GM18499 (cell line): ENCODE results near the gene C3orf52.

Source experiments
- ATAC-seq: cut with Tn5 transposase; IDR thresholded peaks from one replicate; pipeline ENCODE4 v1.9.1; 2021; ENCODE audit warnings: moderate number of reproducible peaks; ENCODE audit not compliant: insufficient read depth, unreplicated experiment

Gene C3orf52

DNA sequence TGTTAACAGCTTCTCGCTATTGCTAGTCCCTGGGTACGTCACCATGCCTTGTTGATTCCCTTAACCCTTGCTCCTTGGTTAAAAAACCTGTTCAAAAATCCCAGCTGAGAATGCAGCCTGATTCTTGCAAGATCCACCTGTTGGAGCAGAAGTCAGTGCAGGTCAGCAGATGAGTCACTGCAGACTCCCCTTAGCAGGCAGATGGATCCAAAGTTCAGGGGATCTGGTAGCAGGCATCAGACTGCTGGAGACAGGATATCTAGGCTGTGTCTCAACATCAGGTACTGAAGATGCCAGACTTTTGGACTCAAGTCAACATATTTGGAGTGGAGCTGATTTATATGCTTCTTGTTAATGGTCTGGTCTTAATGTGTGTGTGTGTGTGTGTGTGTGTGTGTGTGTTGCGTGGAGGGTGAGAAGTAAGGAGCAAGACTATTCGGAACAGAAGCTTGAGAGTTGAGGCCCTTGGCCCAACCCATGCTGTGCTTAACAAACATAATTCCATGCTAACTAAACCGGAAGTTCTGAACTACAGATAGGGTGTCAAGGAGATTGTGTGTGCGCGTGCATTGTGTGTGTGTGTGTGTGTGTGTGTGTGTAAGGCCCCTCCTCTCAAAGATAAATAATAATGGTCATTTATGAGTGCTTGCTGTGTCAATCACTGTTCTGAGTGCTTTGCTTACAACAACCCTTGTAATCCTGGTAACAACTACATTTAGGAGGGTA lies 1.0 kb upstream of the C3orf52 start:
- no peak for ATAC-seq

DNA sequence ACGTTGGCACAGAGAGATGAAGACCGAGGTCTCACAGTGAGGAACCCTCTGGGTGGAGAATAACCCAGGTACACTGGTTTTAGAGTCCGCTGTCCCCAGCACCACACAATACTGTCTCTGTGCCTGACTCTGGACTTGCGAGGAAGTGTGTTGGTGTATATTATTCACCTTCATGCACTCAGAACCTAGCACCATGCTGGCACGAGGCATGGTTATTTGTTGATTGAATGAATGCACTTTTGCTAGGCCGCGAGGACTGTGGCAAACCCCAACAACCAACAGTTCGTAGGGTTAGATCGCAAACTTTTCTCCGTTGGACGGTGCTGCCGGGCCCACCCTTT lies 484 bp upstream of the C3orf52 start:
- no peak for ATAC-seq

GRCh38 chr3:112086875-112087524 lies 811 bp downstream of the C3orf52 start:
- ATAC-seq: no peak

GRCh38 chr3:112087746-112088145 lies 1.6 kb downstream of the C3orf52 start:
- no peak for ATAC-seq

DNA sequence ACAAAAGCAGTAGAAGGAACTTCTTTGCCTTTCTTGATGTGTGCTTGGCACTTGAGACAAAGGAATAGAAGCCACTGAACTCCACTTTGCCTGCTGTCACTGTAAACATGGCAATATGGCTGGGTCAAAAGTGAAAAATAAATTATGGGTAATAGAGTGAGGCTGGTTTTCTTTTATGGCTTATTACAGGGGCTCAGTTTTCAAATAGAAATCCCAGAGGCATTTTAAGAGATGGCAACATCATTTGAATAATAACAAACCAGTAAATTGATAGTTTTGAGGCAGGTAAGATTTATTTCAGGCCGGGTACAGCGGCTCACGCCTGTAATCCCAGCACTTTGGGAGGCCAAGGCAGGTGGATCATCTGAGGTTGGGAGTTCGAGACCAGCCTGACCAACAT lies 2.8 kb downstream of the C3orf52 start:
- no peak for ATAC-seq

DNA sequence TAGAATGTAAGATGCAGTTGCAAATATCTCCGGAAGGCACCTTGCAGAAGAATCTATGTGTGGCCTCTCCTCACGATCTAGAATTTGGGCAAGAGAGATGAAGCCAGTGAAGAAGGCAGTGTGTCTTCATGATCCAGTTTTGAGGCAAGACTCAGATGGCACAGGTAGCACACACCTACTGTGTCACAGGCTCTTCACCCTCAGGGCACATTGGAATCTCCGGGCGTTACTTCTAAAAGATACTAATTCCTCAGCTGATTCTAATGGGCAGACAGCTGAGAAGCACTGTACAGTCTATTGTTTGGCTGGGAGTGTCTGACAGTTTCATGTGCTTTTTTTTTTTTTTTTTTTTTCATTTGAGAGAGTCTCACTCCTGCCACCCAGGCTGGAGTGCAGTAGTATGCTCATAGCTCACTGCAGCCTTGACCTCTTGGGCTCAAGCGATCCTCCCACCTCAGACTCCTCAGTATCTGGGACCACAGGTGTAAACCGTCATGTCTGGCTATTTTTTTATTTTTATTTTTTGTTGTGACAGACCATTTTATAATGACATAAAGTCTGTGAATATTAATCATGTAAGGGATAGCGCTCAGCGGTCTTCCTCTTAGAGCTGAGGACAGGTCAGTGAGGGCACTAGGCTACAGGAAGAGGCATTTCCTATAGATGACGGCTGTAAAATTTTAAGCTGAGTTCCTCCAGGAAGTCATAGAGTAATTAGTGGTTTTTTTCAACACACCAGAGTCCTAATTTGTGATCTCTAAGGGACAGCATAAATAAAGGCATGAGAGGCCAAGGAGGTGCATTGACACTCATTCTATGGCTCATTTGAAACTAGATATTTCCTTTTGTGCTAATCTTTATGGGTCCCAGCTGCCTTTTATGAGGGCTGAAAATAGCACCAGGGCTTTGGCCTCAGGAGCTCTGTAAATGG lies 4.0 kb downstream of the C3orf52 start:
- ATAC-seq: no peak

- ATAC-seq: no peak
Measured at GRCh38 chr3:112090887-112091586, 4.8 kb downstream of the C3orf52 start.

- ATAC-seq: peak; percentile 42
Measured at GRCh38 chr3:112092496-112093179, 6.4 kb downstream of the C3orf52 start.

DNA sequence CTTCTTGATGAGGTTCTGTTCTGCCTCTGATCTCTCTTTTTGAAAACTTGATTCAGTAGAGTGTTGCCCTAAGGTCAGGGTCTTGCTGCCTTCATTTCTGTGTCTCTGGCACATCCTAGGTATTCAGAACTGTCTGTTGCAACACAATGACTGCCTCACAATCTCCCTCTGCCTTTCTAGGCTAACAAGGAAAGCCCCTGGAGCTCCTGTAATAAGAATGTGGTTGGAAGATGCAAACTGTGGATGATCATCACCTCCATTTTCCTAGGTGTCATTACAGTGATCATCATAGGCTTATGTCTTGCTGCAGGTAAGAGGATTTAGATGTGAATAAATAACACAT lies 7.0 kb downstream of the C3orf52 start:
- ATAC-seq: no peak

DNA sequence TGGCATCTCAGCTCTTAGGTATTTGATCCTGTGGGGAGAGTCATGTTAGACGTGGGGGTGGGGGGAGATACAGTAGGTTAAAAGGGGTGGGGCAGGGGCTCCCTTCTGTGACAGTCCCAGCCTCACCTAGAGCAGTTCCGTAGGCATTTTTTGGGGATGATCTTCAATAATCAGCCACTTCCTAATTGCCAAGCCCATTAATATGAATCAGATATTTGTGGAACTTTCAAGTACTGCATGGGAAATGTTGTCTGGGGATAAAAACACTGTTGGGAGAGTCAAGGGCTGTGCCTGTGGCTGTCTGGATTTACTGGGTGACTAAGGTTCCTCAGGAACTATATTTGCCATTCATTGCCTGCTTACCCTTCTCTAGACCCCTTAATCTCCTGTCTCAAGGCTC lies 9.5 kb downstream of the C3orf52 start:
- no peak for ATAC-seq

DNA sequence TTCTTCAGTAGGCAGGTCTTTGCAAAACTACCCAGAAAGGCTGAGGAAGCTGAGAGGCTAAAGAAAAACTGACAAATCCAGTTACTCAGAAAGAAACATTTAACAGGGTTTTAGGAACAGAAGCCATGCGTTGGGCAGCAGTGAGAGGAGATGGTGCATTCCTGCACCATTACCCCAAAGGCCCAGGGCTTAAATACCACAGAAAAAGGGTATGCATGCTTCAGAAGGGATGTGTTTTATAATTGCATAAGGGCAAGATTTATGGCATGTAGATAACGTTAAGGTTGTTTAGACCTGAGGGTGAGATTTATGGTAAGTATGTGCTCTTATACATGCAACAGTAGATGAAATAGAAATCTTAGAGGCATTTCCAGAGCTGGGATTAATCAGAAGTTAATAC lies 10.0 kb downstream of the C3orf52 start:
- ATAC-seq: no peak

GRCh38 chr3:112097378-112097777 lies 11.2 kb downstream of the C3orf52 start:
- ATAC-seq: no peak

DNA sequence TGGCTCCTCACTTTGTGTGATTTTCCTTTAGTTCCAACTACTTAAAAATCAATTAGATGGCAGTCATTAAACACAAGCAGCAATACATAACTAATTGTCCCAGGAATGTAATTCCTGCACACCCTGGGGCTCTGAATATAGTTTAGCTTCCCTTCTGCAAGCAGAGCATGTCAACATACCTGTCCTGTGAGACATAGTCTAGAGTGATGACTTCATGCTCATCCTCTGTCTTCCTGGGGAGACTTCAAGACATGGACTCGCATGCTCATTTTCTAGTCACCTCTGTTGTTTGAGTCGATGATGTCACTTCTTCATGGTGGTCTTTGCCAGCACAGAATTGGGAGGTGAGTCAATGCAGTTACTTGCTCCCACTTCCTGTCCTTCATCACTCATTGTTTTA lies 15.7 kb downstream of the C3orf52 start:
- no peak for ATAC-seq

DNA sequence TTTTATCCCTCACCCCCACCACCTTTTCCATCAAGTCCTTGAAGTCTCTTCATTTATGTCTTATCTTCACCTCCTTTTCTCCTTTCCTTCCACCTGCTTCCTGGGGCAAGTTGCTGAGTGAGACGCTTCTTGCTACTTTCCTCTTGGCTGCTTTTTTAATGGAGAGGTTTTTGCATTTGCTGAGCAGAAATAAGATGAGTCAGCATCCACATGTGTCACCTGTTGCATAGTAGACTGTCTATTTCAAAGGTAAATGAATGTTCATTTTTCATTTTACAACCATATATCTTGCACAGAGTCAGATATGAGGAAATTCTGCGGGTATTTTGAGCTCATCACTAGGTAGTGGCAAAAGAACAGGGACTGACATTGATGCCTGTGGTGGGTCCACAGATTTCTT lies 18.6 kb downstream of the C3orf52 start:
- no peak for ATAC-seq

- no peak for ATAC-seq
Measured at GRCh38 chr3:112109322-112109721, 23.1 kb downstream of the C3orf52 start.

- ATAC-seq: no peak
Measured at GRCh38 chr3:112111785-112112402, 25.7 kb downstream of the C3orf52 start.

DNA sequence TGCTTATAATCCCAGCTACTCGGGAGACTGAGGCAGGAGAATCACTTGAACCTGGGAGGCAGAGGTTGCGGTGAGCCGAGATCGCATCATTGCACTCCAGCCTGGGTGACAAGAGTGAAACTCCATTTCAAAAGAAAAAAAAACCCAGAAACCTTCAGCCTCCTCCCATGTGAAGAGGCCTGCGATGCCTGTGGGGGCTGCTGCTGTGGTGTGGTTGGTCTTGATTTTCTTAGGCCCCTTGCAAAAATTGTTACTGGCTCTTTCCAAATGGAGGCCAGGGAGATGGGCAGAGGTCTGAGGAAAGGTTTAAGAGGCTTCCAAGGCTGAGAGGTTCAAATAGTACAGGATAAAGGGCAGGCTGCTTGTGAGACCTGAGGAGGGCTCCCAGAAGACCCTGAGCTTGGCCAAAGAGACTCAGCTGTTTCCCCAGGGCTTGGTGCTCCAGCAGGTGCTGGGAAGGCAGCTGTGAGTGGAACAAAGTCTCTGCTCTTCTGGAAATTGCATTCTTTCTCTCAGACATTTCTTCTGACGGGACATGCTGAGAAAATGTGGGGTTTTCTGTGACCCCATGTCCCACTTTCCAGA lies 28.5 kb downstream of the C3orf52 start:
- no peak for ATAC-seq

- ATAC-seq: peak; percentile 22
Measured at GRCh38 chr3:112115161-112115739, 29.1 kb downstream of the C3orf52 start.

- no peak for ATAC-seq
Measured at GRCh38 chr3:112115806-112116383, 29.7 kb downstream of the C3orf52 start.
